Fibroblast of villous mesenchyme (primary cell): ENCODE results near the gene COL12A1. TPM values are rescaled to one million over a fixed set of nuclear protein-coding genes. Genes with fewer than 3 reads are reported as not detected.

Experiments used
- DNase-seq: peaks from one replicate; pipeline ENCODE4 v3.0.0-alpha.2; 2010; ENCODE audit warnings: low read depth
- H3K4me3 ChIP-seq: 2 replicates; pipeline ENCODE4 v1.5.1; 2011; ENCODE audit warnings: low read depth, mild to moderate bottlenecking, low read length
- total RNA-seq: library from RNA; depleted of rRNA; stranded (reverse); fragments of >200 nt; gene quantifications from 2 replicates; pipeline ENCODE4 v1.2.3, GENCODE V29; 2012
- TF ChIP-seq, protein P1 (sequence below): IDR thresholded peaks from 2 replicates; pipeline ENCODE4 v1.5.1; 2012; ENCODE audit warnings: low read depth, mild to moderate bottlenecking, low read length; ENCODE audit not compliant: insufficient read depth

Gene COL12A1
- total RNA-seq = 1,107 and 1,335 TPM in 2 replicates

DNA sequence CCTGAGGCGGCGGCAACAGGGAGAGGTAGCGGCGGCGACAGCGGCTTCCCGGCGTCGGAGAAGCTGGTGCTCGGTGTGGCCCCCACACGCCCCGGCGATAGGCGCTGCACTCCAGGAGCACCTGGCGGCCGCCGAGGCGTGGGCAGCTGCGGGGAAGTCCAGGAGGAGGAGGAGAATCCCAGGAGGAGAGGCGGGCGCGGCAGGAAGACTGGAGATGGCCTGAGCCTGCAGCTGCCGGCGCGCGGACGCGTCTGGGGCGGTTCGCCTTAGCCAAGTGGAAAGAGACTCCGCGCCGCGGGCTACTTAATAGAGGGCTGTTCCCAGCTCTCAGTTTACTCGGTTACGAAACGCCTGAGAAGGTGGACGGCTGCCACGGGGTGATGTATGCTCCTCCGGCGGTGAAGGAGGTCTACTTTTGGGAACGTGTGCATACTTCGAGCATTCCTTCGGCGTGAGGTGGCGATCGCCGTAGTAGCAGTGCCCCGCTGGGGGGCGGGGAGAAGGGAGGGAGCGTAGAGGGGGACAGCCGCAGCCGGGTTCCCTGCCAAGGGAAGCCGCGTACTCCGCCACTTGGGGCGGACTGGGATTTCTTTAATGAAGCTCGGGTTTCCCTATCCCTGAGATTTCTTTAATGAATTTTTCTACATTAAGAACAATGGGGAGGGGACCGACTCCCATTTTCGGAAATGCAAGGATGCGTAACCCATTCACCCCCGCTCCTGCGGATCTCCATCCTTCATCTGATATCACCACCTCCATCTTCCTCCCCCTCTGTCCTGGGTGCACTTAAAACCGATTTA lies at the start of gene COL12A1:
Gene COL12A1 (minus strand): TSS at position 278 of the 800 bp plus-strand sequence. CDS start 3,261 bp downstream, outside the sequence.
- H3K4me3 ChIP-seq = peak within 1 kb of the TSS; percentile 93
- TF ChIP-seq, protein P1, sequence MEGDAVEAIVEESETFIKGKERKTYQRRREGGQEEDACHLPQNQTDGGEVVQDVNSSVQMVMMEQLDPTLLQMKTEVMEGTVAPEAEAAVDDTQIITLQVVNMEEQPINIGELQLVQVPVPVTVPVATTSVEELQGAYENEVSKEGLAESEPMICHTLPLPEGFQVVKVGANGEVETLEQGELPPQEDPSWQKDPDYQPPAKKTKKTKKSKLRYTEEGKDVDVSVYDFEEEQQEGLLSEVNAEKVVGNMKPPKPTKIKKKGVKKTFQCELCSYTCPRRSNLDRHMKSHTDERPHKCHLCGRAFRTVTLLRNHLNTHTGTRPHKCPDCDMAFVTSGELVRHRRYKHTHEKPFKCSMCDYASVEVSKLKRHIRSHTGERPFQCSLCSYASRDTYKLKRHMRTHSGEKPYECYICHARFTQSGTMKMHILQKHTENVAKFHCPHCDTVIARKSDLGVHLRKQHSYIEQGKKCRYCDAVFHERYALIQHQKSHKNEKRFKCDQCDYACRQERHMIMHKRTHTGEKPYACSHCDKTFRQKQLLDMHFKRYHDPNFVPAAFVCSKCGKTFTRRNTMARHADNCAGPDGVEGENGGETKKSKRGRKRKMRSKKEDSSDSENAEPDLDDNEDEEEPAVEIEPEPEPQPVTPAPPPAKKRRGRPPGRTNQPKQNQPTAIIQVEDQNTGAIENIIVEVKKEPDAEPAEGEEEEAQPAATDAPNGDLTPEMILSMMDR = no peak
- peak; percentile 98 for DNase-seq

DNA sequence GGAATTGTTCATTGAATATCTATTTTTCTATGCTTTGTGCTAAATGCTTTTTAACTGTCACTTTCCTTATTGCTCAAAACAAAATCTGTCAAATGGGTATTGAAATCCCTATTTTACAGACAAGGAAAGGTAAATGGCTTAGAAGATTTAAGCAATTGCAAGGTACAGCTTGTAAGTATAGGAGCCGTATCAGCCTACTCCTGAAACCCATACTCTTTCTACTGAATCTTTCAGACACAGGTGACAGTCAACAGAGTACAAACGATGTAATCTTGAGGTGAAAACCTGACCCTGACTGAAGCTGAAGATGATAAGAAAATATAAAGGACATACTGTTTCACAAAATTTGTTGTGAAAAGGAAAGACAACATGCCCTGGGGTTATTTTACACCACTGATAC lies 44.7 kb upstream of the COL12A1 start:
- no peak for DNase-seq
- TF ChIP-seq, protein P1 = no peak
- no peak overlapping the region for H3K4me3 ChIP-seq

DNA sequence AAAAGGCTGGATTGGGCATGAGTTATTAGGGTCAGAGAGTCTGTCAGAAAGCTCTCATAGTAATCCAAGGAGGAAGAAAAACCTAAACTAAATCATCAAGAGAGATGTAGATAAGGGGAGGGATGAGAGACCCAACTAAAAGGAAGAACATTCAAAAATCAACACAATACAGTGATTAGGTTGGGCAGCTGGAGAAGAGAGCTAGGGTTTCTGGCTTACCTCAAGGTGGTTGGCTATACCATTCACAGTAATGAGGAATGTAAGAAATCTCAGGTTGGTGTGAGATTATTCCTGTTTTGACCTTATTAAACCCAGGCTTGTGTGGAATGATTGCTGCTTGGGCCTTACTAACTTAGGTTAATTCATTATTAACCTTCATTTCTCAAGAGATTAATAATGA lies 44.0 kb upstream of the COL12A1 start:
- no peak for DNase-seq
- H3K4me3 ChIP-seq = no peak overlapping the region
- TF ChIP-seq, protein P1 = no peak

DNA sequence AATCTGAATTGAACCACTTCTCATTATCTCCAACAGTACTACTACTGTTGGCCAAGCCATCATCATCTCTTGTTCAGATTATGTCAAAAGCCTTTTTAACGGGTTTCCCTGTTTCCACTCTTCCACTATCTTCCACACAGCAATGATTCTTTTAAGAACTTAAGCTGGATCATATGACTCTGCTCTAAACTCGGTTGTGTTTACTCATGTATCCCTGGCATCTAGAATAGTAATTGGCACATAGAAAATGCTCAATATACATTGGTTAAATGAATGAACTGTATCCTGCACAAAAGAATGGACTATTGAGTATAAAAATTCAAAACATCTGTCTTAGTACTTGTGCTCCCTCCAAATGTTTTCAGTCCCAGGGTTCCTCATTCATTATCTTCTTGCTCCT lies 40.5 kb upstream of the COL12A1 start:
- TF ChIP-seq, protein P1 = no peak
- H3K4me3 ChIP-seq = no peak overlapping the region
- no peak for DNase-seq

DNA sequence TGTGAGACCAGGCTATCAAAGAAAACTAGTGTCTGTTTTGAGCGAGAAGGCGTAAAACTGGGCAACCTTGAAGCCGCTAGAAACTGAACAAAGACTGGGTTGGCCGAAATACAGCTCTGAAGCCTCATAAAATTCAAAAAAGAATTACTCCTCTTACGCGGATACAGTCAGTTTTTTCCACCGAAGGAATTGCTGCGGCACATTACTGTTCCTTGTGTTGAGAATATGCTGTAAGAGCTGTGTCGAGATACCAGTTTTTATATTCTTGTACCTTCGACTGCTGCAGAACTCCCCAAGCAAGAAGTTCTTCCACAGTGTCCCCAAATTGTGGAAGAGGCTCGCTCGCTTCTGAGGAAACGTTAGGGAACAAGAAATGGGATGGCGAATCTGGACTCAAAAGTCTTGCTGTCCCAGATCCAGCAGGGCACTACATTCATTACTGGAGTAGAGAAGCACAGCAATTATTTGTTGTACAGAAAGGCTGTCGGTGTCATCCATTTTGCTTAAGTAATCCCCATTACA lies 38.3 kb upstream of the COL12A1 start:
- peak overlapping the region; percentile 94 for H3K4me3 ChIP-seq
- TF ChIP-seq, protein P1 = no peak
- DNase-seq = no peak

DNA sequence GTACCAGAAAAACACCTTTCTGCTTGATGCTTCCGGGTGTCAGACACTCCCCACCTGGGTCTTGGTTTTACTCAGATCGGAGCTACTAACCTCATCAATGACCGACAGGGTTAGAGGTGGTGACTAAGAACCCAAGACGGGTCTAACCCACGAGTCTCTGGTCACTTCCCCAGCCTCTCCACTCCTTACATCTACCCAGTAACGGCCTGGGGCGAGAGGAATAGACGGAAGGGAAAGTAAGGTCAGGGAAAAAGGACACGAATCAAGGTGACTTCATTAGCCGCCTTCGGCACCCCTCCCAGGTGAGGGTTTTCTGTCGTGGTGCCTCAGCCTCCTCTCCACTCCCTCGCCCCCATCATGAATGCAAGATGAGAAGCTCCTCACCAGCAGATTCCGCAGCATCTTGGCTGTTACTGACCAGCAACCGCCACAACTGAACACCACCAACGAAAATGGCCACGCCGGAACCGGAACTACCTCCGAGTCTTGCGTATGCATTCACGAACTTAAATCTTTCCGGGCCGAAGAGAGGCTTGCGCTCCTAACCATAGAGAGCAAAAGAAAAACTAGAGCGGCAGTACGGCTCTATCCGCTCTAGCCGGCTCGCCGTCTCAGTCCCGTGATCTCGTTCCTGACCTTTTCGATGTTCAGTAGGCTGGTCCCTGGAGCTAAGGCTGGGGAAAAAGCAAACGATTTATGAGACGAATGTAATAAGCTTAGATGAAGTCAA lies 37.6 kb upstream of the COL12A1 start, which contains the start of gene COX7A2:
Gene COX7A2 (minus strand): TSS at position 469 of the 730 bp plus-strand sequence. CDS start 67 bp downstream, at position 402.
- TF ChIP-seq, protein P1 = no peak
- H3K4me3 ChIP-seq = peak within 1 kb of the TSS; percentile 94
- DNase-seq = peak; percentile 97
